ENCODE results near the gene CFAP54.
A peak's percentile ranks its signal among the peaks of the same experiment; 100 is the strongest.
"Not testable (repeated sequence)": the region's sequence is repeated elsewhere in the genome, so short reads cannot be mapped to it uniquely, and the experiment has no call there.

The CFAP54 gene

DNA sequence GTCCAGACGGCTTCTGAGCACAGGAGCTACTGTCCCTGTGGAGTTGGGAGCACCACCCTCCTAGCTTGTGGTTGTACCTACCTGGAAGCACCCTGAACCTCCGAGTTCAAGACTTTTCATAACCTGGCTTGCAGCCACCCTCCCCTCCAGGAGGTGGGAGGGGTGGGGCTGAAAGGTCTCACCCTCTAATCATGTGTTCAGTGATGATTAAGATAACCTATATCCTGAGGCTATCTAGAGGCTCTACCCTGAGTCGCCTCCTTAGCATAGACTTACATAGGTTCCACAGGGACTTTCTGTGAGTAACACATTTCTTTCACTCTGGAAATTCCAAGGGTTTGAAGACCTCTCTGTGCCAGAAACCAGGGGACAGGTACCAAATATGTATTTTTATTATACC is 146.5 kb downstream of the CFAP54 start:
- DNase-seq (ENCODE audit: low spot score) = peak; percentile 52

DNA sequence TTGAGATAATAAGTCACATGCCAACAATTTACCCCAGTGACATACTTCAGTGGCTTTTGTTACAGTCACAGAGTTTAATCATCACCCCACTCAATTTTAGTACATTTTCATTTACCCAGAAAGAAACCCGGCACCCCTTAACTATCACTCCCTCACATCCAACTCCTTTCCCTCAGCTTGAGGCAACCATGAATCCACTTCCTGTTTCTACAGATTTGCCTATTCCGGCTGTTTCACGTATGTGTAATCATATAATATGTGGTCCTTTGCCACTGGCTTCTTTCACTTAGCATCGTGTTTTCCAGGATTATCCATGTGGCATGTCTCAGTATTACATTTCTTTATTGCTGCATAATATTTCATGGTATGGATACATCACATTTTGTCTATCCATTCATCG is 147.5 kb downstream of the CFAP54 start:
- DNase-seq (ENCODE audit: low spot score) = no peak

DNA sequence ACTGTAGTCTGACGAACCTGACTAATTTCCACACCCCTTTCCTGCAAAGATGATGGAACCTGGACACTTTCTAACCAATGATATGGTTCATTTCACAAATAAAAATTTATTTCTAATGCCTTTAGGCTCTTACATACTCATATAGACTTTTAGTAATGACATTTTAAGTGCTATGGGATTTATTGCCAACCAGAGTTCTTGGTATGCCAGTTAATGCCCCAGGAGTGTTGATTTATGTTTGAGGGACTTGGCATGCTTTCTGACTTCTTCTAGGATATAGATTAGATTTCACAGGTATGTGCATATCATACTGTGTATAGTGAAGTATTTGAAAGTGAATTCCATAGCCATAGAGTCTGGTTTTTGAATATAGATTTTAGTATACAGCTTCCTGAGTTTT is 159.5 kb downstream of the CFAP54 start:
- DNase-seq (ENCODE audit: low spot score) = no peak

DNA sequence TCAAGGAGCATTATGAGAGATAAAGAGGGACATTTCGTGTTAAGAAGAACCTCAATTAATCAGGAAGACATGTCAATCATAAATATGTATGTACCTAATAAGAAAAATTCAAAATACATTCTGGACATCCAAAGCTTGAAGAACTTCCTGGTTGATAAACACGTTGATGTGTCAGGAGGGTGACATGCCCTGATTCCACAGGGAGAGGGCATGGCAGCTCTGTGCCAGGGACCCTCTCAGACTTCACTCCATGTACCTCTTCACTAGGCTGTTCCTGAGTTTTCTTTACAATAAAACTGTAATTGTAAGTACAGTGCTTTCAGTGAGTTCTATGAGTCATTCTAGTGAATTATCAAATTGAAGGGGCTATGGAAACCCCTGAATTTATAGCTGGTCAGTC is 163.5 kb downstream of the CFAP54 start:
- DNase-seq (ENCODE audit: low spot score) = no peak

DNA sequence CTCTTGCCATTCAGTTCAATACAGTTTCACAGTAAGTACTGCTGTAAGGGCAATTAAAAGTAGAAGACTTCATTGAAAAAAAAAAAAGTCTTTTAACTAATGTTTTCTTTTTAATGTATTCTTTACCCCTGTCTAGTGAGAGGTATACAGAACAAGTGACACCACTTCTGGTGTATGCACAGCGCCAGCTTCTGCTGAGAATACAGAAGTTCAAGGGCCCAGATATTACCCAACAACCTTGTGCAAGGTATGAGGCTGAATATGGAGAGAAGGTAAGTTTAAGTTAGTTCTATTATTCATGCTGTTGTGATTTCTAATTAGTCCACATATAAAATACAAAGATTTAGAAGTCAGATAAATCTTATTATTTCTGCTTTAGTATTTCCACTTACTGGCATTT is 168.7 kb downstream of the CFAP54 start:
- DNase-seq (ENCODE audit: low spot score) = no peak

DNA sequence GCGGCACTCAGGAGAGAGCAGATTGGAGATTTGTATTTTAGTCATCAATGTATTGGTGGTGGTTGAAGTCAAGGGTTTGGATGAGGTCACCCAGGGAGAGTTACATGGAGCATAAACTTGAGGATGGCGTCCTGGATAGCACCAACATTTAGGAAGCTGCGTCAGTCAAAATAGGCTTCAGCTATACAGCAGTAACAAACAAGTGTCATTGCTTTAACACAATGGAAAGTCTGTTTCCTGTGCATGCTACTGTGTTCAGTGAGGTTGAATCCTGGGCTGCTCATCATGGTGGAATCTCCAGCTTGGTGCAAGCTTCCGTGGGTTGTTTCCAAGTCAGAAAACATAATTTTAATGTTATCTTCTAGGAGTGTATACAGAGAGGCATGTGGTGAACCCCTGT is 180.4 kb downstream of the CFAP54 start:
- no peak for DNase-seq (ENCODE audit: low spot score)

DNA sequence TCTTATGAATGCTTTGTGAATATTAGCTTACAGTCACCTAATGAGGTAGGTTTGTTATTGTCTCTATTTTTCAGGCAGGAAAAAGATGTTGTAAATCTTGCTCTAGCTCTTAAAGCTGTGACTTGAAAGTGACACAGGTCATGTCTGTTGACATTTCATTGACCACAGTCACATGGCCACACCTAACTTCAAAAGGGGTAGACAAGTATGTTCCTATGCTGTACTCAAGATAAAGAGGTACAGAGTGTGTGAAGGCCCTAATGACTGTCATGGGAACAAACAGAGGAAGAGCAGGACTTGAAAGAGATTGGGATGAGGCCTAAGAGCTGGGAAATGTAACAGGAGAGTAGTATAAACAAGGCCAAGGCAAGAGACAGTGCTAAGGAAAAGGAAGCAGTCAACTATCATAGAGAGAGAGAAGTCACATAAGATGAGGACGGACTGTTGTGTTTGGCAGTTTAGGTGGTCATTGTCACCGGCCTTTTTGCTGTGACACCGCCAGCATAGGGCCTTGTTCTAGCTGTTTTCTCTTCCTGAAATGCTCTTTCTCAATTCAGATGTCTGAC is 181.0 kb downstream of the CFAP54 start:
- DNase-seq (ENCODE audit: low spot score) = no peak

DNA sequence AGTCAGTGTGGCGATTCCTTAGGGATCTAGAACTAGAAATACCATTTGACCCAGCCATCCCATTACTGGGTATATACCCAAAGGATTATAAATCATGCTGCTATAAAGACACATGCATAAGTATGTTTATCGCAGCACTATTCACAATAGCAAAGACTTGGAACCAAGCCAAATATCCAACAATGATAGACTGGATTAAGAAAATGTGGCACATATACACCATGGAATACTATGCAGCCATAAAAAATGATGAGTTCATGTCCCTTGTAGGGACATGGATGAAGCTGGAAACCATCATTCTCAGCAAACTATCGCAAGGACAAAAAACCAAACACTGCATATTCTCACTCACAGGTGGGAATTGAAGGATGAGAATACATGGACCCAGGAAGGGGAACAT is 186.1 kb downstream of the CFAP54 start:
- not testable (repeated sequence) for DNase-seq (ENCODE audit: low spot score)

DNA sequence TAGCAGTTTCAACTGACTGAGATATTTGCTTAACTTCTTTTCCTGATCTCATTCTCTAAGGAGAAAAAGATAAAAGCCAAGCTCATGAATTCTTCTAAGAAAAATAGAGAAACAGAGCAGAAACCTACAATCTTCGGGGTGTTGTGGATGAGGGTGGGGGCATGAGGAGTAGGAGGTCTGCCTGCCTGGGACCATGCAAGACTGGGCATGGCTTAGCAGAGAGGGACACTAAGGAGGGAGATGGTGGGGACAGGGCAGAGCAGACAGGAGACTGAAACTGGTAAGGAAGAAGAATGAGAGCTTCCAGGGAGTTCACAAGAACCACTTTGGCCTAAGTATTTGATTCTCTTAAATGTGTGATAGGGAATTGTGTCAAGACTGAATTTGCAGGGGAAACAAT is 188.0 kb downstream of the CFAP54 start:
- no peak for DNase-seq (ENCODE audit: low spot score)

DNA sequence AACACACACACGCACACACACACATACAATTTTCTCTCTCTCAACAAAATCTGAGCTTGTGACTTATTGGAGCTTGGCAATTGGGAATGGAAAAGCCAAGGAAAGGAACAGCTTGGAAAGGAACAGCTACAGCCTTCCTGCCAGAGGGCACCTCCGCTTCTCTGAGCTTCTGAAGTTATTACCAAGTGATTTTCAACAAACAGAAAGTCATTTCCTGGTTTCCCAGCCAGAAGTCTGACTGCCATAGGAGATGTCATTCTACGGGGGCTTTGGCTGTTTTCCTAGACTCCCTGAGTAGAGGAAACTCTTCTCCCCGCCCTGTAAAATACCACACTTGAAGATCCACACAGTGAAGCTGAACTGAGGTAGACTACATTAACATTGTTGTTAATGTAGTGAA is 198.3 kb downstream of the CFAP54 start:
- no peak for DNase-seq (ENCODE audit: low spot score)

DNA sequence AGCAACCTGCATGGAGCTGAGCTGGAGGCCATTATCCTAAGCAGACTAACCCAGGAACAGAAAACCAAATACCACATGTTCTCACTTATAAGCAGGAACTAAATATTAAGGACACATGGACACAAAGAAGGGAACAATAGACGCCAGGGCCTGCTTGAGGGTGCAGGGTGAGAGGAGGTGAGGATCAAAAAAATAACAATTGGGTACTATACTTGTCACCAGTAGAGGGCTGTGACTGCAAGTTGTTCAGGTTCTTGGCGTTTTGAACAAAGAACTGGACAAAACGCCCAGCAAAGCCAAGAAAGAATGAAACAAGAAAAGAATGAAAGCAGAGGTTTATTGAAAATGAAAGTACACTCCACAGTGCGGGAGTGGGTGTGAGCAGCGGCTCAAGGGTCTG is 209.1 kb downstream of the CFAP54 start:
- peak; percentile 22 for DNase-seq (ENCODE audit: low spot score)

DNA sequence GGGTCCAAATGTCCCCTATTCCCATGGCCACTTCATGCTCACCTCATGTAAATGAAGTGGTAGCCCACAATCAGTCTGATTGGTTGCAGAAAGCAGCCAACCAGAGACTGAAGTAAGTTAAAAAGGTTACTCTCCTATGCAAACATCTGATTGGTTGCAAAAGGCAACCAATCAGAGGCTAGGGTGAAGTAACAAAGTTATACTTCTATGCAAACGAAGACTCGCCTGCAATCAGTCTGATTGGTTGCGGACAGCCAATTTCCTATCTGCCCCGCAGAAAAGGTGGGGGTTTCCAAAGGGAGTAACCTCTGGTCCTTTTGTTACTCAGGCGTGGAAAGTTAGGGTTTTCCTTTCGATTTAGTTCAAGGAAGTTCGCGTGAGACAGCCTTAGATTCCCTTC is 209.6 kb downstream of the CFAP54 start:
- DNase-seq (ENCODE audit: low spot score) = peak; percentile 45

DNA sequence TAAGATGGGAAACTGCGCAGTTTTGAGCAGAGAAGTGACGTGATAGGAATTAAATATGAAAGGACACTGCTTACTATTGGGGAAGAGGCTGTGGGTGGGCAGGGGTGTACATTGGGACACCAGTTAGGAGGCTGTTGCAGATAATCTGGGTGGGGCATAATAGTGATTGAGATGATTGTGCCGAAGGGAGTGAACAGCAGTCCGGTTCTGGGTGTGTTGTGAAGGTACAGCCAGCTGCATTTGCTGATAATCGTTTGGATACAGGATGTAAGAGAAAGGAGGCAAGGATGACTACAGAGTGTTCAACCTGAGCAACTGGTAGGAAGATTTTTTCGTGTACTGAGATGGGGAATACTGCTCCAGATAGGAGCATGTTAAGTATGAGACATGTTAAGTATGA is 212.5 kb downstream of the CFAP54 start:
- no peak for DNase-seq (ENCODE audit: low spot score)

DNA sequence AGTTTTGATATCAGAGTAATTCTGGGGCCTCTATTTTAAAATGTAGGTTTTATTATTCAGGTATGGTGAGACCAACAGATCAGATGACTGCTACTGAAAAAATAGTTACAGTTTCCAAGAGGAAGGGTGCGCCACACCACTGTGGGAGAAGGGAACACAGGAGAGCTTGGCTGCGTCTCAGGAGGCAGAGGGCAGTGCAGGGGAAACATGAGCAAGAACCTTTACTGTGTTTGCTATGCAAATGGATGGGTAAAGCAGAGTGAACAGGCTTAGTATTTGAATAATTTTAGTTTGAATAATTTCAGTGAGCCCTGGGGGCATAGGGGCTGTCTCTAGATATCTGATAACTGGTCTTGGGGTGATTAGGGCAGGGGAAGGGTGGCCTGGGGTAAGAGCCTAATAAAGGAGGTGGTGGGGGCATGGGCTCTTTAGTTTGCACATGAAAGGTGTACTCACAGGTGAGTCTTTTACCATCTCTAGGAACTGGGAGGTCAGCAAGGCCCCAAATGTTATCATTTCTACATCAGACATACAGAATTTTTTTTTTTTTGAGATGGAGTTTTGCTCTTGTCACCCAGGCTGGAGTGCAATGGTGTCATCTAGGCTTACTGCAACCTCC is 220.9 kb downstream of the CFAP54 start:
- no peak for DNase-seq (ENCODE audit: low spot score)

DNA sequence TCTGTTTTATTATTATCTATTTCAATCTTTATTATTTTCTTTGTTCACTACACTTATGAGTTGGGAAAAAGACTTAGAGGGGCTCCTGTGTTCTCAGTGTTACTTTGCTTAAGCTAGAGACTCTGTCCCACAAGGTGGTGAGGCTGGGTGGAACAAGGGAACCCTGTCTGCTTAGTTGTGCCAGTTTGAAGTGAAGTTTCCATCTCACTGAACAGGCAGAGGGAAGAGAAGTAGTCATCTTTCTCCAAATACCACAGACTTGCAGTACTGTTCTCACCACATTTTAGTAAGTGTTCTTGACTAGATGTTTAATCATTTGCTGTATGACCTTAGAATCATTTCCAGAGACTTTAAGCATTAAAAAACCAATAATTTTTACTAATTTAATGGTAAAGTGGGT is 222.0 kb downstream of the CFAP54 start:
- DNase-seq (ENCODE audit: low spot score) = no peak

DNA sequence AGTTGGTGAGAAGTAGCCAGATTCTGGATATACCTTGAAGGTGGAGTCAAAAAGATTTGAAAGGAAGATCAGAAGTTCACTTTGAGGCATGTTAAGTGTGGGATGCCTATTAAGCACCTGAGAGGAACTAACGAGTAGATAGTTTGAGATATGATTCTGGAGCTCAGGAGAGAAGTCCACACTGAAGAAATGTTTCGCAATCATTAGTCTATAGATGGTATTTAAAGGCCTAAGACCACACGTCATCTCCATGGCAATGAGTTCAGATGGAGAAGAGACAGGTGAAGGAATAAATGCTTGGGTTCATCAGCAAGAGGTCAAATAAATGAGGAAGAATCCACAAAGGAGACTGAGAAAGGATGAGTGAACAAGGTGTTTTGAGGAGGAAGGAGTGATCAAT is 224.8 kb downstream of the CFAP54 start:
- no peak for DNase-seq (ENCODE audit: low spot score)

DNA sequence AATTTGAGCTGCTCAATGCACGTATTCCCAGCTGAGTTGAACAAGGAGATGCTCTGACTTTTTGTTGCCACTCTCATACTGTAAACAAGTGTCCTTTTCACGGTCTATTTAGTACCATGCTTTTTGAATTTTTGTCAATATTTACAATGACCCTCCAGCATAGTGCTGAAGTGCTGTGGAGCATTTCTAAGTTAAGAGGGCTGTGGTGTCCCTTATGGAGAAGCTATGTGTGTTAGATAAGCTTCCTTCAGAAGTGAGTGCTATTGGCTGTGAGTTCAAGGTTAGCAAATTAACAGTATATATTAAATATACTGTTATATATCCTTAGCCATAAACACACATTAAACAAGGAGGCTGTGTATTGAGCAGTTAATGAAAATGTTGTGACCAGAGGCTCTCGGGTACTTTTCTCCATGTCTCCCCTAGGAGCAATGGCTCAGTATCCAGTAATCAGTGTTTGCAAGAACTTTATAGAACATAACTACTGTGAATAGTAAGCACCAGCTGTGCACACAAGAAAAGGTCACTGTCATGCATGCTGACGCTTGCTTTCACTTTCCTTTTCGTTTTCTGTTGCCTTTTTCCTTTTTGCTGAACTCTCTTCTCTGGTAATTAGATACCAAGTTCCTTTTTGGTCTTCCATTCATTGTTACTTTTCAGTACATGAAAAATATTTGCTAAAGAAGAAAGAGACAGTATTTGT is 230.4 kb downstream of the CFAP54 start:
- peak; percentile 37 for DNase-seq (ENCODE audit: low spot score)

DNA sequence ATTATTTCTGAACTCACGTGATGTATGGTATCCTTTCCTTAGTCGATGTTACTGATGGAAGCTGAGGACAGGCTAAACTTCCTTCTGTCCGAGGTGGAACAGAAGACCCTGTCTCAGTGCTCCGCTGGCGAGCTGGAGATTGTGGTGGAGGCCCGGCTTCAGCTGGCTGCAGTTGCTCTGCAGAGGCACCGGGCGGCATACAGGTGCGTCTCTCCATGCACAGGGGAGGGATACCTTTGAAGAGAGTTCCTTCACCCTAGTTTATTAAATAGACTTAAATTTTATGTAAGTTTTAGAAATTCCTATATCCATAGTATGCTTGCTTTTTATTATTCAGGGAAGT is 231.0 kb downstream of the CFAP54 start:
- peak; percentile 57 for DNase-seq (ENCODE audit: low spot score)

DNA sequence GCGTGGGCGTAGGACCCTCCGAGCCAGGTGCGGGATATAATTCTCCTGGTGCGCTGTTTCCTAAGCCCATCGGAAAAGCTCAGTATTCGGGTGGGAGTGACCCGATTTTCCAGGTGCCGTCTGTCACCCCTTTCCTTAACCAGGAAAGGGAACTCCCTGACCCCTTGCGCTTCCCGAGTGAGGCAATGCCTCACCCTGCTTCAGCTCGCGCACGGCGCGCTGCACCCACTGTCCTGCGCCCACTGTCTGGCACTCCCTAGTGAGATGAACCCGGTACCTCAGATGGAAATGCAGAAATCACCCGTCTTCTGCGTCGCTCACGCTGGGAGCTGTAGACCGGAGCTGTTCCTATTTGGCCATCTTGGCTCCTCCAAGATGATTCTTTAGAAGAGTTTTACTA is 240.1 kb downstream of the CFAP54 start:
- DNase-seq (ENCODE audit: low spot score) = not testable (repeated sequence)

DNA sequence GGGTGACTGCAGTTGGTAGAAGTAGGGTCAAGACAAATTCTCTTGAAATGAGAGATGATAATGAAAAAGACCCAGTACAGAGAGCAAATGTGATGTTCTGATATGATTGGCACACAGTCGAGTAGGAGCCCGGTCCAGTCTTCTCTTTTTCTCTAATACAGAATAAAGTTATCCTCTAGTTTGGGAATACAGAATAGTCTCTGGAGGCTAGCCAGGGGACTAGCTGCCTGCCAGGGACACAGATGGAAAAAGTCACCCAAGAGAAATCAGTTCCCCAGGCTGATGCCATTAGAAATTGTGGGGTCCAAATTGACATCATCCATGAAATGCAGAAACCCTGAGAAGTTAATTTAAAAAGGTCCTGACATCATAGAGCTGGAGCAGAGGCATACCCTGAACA is 240.5 kb downstream of the CFAP54 start:
- no peak for DNase-seq (ENCODE audit: low spot score)

DNA sequence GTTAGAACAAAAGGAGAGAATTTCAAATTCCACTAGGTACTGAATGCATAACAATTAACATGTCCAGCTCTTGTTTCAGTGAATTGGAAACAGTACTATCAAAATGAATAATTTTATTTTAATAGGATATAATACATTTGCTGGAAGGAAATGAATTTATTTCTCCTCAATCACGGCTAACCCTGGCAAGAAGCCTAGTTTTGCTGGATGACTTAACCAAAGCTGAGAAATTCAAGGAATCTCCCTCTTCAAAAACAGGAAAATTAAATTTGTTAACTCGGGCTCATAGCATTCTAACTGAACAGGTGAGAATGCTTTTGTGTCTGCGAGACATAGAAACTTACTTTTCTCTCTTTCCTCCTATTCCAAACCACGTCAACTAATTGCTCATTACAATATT is 254.2 kb downstream of the CFAP54 start:
- DNase-seq (ENCODE audit: low spot score) = no peak

DNA sequence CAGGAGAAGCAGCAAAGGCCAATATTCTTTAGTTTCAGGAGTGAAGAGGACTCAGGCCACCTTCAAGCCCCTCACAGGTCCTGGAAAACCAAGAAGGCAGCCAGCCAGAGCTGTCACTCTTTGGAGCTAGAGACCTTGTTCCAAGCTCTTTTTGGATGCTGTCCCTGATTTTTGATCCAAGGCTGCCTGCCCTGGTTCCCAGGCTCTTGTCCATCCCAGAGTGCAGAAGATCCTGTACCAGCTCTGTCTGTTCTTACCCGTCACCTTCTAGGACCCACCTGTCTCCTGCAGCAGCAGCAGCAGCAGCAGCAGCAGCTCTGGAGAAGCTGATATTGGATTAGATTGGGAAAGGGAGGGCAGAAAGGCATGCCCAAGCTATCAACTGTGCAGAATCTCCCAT is 260.6 kb downstream of the CFAP54 start:
- no peak for DNase-seq (ENCODE audit: low spot score)

DNA sequence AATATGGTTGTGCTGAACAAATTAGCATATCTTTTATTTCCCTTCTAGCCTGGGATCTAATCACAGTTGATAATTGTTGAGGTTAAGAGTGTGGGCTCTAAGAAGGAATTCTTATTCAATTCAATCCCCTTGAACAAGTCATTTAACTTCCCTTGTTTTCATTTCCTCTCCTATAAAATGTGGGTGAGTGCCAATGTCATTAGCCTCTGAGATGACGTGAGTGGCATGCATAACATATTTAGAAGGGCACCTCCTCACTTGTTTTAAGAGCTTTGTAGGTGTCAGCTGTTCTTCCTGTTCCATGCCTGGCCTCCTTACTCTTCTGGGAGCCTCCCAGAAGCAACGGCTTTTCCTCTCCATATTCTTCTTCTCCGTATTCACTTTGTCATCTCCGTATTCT is 262.2 kb downstream of the CFAP54 start:
- no peak for DNase-seq (ENCODE audit: low spot score)

DNA sequence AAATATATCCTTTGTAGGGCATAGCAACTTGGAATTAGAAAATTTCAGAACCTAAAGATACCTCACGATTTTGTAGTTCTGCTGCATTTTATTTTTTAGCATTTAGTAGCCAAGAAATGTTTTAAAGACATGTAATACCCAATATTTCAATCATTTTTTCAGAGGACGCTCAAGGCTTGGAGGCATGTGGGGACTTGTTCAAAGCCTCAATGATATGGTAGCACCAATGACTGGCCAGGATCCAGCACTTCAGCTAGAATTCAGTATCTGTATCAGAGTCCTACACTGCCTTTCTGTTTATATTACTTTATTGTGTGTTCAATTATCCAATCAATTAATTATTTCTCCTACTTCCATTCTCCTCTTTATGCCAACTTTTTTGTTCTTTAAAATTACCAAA is 262.8 kb downstream of the CFAP54 start:
- no peak for DNase-seq (ENCODE audit: low spot score)

Measured in LoVo (cell line).